Stimulated activated CD8-positive, alpha-beta memory T cell treated with anti-CD3 and anti-CD28 coated beads, Interleukin-4, amount 100 ng/mL, for 24 hours (primary cell): ENCODE data around the gene BTN1A1.
"Not testable (repeated sequence)": the region's sequence is repeated elsewhere in the genome, so short reads cannot be mapped to it uniquely, and the experiment has no call there.

Experiments
- DNase-seq: peaks from one replicate; pipeline ENCODE4 v3.0.0-alpha.2; 2020; ENCODE audit warnings: low read depth

Gene BTN1A1

DNA sequence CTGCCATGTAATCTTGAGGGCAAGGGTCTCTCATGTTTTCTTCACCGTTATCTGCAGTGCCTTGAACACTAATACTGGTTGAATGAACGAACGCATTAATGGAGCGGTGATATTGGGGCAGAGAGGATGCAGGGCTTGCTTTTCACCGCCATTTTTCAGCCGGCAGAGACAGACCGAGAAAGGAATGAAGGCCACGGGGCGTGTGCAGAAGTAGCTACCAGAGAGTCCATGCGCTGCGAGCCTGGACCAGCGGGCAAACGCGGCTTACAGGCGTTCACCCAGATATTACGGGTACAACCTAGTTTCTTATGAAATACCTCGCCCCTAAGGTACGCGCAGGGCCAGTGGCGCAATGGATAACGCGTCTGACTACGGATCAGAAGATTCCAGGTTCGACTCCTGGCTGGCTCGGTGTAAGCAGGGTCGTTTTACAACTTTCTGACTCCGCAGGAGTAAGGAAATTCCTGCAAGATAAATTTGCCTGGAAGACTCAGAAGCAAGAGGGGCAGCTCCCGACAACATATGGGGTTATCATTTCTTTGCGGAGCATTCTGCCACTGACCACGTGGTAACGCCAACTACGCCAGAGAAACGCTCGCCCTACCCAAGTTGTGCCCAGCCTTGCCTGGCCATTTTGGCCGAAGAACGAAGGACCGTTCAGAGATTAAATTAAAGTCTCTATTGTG, 37.2 kb downstream of the BTN1A1 start:
- peak; percentile 83 for DNase-seq

GRCh38 chr6:26537846-26538571, 37.9 kb downstream of the BTN1A1 start, which contains the start of gene HMGN4:
HMGN4 (plus strand) TSS chr6:26538366; CDS start chr6:26545207, 6,841 bp downstream.
- DNase-seq, result peak; percentile 69

- DNase-seq, result no peak
Observed at GRCh38 chr6:26538572-26538902, 38.4 kb downstream of the BTN1A1 start.

DNA sequence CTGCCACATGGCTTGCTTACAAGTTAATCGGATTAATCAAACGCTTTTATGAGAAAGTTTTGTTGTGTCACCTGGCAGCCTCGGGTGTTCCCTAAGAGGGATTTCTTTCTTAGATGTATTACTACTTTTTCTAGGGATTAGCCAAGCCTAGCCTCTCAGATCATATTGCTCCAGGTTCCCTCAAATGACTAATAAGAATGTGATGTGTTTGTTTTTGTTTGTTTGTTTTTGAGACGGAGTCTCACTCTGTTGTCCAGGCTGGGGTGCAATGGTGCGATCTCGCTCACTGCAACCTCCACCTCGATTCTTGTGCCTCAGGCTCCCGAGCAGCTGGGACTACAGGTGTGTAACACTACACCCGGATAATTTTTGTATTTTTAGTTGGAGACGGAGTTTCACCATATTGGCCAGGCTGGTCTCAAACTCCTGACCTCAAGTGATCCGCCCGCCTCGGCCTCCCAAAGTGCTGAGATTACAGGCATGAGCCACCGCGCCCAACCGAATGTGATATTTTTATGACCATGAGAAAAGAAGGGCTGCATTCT, 39.0 kb downstream of the BTN1A1 start:
- no peak for DNase-seq

DNA sequence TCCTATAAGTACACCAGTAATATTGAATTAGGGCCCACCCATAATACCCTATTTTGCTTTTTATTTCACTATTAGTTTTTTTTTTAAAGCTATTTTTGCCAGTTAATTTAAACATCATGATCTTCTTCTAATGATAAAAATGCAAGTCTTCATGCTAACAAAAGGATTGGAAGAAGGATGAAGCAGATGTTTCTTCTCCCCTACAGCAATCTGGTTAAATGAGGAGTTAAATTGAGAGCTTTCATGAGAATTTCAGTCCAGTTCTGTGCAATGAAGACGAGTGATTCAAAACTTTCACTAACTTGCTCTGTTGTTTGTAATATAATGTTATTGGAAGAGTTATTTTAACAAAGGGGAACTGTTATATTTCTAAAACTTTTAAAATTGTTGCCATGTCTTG, 41.5 kb downstream of the BTN1A1 start:
- no peak for DNase-seq

- no peak for DNase-seq
Observed at GRCh38 chr6:26543953-26544352, 43.9 kb downstream of the BTN1A1 start.

- no peak for DNase-seq
Observed at GRCh38 chr6:26544473-26544872, 44.4 kb downstream of the BTN1A1 start.

DNA sequence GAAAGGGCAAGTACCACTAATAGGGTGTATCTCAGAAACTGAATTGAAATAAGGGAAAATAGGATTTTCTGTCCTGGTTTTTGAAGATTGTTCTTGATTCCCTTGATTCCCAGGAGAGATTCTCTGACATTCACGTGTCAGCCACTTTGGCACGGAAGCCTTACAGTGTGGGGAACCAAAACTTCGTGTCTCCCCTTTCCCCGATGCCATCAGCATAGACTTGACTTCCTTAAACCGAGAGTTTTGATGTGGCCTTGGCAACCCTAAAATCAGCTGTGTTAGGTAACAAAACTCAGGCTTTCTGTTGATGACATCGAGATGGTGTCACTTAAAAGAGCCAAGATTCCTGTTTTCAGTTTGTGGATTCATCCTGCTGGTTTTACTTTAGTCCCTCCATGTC, 45.5 kb downstream of the BTN1A1 start:
- no peak for DNase-seq

- DNase-seq, result not testable (repeated sequence)
Observed at GRCh38 chr6:26547363-26547762, 47.3 kb downstream of the BTN1A1 start.

- DNase-seq, result peak; percentile 45
Observed at GRCh38 chr6:26550250-26550993, 50.3 kb downstream of the BTN1A1 start.

- no peak for DNase-seq
Observed at GRCh38 chr6:26552205-26552604, 52.1 kb downstream of the BTN1A1 start.

- DNase-seq, result no peak
Observed at GRCh38 chr6:26552640-26553188, 52.6 kb downstream of the BTN1A1 start.

- peak; percentile 63 for DNase-seq
Observed at GRCh38 chr6:26553264-26553634, 53.1 kb downstream of the BTN1A1 start.

GRCh38 chr6:26553635-26554446, 53.7 kb downstream of the BTN1A1 start:
- peak; percentile 69 for DNase-seq

DNA sequence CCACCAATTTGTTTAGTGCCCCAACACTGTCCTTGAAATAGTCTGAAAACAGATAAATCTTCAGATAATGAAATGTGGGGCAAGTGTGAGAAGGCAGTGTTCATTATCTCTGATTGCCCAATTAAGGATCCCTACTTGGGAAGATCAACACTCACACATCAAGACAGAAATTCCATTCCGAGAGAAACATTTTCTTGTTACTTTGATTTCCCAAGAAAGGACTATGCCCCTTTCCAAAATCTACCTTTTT, 54.3 kb downstream of the BTN1A1 start:
- DNase-seq, result no peak

GRCh38 chr6:26554697-26555504, 54.8 kb downstream of the BTN1A1 start:
- peak; percentile 43 for DNase-seq

- no peak for DNase-seq
Observed at GRCh38 chr6:26555505-26556262, 55.6 kb downstream of the BTN1A1 start.

- DNase-seq, result no peak
Observed at GRCh38 chr6:26556263-26557070, 56.4 kb downstream of the BTN1A1 start.
